GM18511 (cell line): ENCODE measurements around the gene HBP1.
"Not testable (repeated sequence)": the region's sequence is repeated elsewhere in the genome, so short reads cannot be mapped to it uniquely, and the experiment has no call there.

Experiments
- ATAC-seq: cut with Tn5 transposase; IDR thresholded peaks from one replicate; pipeline ENCODE4 v1.9.1; 2021; ENCODE audit warnings: mild to moderate bottlenecking, moderate library complexity; ENCODE audit not compliant: unreplicated experiment

HBP1 gene

DNA sequence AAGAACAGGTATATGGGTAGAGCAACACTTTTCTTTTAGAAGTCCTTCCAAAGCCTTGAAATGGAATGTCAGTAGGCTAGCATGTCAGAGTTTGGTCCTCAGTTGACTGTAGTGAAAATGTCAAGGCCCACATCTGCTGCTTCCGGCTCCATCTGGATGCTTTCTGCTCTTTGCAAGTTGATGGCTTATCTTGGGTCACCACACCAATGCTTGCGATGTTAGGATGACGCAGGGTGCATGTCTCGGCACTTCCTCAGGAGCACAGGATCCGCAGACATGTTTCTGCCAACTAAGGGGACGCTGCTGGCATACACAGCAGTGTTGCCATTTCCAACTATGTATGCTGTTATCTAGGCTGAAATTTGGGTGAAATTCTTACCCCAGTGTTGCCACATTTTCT is 14.0 kb upstream of the HBP1 start:
- ATAC-seq, result no peak

DNA sequence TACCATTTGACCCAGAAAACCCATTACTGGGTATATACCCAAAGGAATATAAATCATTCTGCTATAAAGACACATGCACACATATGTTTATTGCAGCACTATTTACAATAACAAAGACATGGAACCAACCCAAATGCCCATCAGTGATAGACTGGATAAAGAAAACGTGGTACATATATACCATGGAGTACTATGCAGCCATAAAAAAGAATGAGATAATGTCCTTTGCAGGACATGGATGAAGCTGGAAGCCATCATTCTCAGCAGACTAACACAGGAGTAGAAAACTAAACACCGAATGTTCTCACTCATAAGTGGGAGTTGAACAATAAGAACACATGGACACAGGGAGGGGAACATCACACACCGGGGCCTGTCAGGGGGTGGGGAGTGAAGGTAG is 13.1 kb upstream of the HBP1 start:
- ATAC-seq, result not testable (repeated sequence)

DNA sequence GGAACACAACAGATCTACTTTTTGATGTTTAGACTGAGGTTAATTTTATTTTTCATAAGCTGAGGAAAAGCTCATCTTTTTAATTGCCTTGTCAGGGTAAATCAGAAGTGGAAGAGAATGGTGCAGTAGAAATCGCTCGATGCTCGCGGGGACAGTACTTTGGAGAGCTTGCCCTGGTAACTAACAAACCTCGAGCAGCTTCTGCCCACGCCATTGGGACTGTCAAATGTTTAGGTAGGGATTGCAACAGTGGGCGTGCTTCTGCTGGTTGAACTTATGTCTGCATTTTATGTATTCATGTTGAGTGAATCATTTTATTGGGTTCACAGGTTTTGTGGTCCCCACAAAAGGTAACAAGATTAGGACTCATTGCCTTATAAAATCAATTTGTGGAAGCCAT is 11.7 kb upstream of the HBP1 start:
- no peak for ATAC-seq

DNA sequence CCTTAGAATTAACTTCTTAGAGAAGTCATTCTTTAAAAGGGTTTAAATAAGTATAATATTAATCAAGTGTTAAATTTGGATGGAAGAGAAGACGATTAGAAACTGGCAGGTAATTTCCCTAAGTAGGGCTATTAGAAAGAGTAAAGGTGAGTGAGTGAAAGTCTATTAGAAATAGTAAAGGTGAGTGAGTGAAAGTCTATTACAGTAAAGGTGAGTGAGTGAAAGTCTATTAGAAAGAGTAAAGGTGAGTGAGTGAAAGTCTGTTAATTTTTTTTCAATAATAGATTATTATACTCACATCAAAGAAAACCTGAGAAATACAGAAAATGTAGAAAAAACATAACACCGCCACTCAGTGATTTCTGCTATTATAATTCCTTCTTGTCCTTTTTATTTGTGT is 10.8 kb upstream of the HBP1 start:
- ATAC-seq, result no peak

DNA sequence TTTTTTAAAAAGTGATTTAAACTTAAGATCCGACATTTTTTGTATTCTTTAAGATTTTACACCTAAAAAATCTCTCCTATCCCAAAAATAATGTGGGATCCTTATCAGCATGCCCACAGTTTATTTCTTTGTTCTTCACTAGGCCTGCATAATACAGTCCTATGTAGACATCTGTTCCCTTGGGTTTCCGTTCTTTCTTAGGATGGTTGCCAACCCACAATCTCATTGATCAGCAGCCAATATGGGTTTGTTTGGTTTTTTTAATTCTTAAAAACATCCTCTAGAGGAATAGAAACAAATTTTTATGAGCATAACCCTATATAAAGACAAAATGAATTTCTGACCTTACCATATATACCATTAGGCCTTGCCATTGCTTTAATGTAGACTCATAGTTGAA is 8.4 kb upstream of the HBP1 start:
- no peak for ATAC-seq

DNA sequence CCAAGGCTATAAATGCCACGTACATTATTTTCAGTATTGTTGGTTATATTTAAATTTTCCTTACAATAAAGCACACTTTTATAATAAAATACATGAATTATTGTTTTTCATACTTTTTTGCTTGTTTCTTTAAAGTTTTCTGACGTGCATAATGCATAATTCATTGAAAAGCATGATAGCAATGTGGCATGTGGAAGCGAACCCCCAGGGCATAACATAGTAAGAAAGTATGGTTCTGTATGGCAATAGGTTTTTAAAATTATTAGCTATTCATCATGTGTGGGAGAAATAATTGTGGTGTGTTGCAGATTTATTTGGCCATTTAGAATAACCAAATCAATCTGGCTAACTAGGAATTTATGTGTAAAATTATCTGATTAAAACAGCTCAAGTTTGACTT is 7.4 kb upstream of the HBP1 start:
- ATAC-seq, result no peak

DNA sequence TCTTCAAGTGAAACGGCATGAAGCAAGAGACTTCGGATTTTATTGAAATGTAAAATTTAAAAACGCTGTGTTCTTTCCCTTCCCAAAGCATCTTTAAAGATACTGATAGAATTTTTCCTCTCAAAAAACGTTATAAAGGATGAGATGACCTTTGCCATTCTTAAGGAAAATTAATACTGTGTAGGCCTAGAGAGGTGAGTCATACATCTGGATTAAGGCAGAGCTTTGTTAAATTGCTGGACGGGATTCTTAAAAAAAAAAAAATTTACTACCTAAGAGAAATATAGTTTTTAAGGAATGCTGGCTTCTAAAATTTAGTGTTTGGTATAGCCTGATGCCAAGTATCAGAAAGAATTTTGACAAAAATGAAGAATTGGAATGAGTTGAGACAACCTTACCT is 6.3 kb upstream of the HBP1 start:
- no peak for ATAC-seq

DNA sequence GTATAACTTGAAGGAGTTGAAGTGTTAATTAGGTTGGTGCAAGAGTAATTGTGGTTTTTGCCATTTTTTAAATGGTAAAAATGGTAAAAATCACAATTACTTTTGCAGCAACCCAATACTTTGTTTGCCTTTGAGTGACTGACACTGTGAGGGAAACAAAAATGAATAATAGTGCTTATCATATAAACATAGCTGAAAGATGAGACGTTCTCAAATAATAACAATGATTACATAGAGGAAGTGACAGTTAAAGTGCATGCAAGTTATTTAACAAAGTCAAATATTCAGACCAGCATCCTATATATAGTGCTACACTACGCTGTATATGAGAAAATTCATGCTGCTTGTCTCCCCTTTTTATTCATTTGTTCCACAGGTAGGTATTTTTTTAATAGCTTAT is 4.7 kb upstream of the HBP1 start:
- ATAC-seq, result no peak

DNA sequence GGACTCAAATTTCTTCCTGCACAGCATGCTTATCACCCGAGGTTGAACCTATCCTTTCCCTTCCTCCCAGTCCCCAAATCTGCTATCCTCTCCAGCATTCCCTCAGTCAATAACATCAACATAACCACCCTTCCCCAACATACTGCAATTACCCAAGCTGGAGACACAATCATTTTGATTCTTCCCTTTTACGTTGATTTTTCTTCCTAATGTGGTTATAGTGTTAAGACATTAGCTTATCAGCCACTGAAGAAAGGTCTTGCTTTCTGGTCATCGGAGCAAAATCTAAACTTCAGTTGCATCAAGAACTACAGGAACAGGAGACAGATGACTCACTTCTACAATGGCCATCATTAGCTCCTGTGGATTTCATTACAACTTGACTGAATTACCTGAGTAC is 3.5 kb upstream of the HBP1 start:
- no peak for ATAC-seq

DNA sequence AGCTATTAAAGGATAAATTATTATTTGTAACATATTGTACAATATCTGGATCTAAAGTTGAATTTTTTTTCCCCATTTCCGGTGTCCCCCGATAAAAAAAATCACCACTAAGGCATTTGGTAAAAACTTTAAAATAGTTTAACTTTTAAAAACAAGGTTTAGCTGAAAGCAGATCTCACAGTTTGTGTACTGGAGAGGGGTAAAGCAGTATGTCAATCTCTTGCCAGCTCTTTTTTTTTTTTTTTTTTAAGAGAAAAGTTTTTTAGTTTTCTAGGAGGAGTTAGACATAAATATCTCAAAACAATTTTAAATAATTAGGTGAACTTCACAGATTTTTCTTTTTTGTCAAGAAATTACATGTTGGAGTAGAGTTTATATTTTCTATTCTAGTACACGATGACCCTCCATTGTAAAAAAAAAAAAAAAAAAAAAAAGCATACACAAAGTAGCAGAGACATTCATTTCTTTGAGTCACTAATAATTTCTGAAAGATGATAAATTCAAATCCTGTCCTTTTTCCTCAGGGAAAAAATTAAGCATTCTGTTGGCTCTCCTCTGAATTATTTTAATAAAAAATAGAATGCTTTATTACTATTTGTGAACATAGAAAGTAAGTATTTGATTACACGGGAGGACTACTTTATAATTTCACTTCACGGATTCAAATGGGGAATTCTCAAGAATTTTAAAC is 1.9 kb upstream of the HBP1 start:
- ATAC-seq, result no peak

DNA sequence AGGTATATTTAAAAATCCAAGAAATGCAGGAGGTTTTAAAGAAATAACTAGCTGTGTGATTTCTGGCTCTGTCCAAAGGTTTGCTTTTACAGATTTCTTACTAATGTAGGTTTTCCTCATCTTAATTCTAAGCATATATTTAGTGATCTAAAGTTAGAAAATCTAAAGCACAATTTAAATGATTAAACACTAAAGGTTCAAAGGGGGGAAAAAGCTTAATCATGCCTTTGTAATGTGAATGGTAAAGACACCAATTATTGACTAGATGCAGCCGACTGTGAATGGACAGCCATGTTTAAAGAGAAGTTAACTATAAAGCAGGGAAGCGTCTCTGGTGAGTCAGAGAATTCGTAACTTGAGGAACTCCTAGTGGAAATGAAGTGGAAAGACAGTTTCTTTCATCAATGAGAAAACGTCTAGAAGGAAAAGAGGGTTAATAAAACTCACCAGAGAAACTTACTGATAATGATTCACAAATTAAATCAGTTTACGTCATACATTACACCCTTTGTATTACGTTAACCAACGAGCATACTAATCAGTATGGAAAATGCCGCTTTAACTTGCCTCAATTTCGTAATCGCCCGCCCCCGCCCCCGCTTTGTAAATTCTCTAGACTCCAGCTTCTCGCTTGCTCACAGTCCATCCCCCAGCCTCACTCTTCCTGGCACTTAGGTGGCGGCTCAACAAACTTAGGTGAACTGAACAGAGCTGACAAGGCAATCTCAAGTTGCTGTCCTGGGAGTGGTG is 1.1 kb upstream of the HBP1 start:
- peak; percentile 0 for ATAC-seq

DNA sequence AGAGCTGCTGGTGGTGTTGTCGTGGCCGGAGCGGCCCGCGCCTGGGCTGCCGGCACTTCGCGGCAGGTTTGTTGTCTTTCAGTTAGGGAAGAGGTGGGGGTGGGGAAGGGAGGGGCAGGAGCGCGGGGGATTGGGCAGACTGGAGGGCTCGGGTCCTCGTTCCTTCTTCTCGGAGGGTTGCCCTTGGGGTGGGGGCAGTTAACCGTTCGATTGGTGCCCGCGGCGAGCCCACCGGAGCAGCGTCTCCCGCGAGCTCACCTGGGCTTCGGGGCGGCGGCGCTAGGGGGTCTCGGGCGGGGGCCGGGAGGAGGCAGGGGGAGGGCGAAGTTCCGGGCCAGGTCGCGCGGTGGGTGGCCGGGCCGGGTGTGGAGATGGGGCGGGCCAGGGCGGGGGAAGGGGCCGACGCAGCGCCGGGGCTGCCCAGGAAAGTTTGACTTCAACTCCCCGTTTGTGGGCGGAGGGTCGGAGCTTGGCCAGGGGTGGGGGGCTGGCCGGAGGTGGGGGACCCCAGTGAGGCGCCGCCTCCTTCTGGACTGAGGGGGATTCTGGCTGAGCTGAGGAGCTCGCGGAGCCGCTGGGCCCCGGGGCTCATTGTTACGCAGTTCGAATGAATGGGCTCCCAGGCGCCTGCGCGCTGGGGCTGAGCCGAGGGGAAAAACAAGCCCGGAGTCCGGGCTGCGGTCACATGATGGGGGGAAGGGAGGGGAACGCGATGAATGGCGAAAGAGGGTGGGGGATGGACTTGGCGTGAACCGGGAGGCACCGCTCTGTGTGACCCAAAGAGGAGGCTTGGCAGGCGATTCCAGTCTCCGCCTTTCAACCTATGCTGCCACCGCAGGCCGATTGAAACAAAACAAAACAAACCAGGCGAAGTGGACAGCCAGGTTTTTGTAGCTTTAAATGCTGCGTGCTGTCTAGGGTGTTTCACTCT is 582 bp downstream of the HBP1 start:
- ATAC-seq, result peak; percentile 28

DNA sequence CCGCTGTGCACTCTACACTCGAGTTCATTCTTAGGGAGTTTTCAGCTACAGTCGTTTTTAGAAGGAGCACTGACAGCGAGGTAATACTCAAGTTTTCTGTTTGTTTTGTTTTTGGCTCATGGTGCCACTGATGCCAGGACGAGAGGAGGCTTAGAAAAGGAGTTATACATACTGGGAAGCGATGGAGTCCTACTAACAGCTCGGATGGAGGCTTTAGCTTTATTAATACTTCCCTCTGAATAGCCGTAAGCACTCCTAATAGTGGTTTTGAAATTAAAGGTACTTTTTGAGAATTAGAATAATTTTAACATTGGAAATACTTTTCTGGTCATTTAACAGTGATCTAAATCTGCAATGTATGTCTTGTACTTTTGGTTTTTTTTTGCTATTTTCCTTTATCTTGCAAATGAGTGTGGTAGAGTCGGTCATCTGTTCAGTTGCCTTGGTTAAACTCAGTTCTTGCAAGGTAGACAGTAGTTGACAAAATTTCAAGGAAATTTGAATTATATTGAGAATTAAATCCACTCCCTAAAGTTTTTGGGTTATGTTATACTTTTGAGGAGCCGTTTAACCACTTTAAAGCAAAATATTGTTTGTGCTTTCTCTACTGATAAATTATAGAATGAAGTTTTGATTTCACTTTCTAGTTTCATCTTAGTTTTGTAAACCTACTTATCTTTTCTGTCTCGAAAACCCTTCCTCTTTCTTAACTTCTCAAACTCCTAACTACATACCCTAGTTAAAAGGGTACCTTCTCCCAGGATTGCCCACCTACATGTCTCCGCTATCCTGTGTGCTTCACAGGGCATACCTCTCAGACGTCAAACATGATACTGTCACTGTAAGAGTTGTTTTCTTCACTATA is 1.5 kb downstream of the HBP1 start:
- no peak for ATAC-seq

DNA sequence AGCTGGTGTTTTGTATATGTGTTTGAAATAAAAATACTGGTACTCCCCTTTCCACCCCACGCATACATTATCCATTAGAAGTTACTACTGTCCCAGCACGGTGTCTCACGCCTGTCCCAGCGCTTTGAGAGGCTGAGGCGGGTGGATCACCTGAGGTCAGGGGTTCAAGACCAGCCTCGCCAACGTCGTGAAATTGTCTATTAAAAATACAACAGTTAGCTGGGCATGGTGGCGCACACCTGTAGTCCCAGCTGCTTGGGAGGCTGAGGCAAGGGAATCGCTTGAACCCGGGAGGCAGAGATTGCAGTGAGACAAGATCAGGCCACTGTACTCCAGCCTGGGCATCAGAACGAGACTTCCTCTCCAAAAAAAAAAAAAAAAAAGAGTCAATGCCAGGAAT is 2.7 kb downstream of the HBP1 start:
- ATAC-seq, result no peak

DNA sequence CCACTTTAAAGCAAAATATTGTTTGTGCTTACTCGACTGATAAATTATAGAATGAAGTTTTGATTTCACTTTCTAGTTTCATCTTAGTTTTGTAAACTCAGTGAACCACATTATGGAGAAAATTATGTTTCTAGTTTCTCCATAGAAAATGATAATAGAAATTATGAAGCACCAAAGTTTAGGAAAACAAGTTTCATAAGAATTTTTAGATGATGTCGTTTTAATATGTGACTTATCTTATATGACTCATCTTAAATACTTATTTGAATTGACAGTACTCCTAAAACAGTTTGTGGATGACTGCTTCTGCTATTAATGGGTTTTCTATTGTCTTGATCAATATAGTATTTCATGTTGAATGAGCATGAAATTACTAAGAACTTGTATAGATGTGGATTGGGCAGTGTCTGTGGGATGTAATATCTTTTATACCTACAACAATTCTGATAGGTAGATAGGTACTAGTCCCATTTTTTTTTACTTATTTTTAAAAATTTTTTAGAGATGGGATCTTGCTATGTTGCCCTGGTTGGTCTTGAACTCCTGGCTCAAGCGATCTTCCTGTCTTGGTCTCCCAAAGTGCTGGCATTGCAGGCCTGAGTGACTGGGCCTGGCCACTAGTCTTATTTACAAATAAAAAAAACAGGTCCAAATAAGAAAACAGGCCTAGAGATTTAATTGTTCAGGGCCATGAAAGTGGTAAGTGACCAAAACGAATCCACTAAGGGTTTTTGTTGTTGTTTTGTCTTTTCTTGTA is 3.7 kb downstream of the HBP1 start:
- ATAC-seq, result no peak

DNA sequence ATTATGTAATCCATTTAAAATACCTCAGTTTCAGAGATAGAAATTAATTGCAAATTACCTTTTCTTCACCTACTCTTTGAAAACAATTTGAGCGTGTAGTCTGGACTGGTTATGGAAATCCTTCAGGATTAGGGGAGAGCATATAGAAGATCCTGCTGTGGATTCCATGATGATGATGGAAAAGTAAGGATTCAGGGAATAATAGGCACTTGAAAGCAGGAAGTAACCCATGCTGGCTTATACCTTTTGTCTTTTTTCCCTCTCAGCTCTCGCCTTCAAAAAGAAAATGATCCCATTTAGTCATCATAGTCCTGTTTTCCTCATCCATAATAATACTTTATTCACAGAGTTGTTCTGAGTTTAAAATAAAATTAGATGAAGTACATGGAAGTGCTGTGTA is 4.4 kb downstream of the HBP1 start:
- no peak for ATAC-seq

DNA sequence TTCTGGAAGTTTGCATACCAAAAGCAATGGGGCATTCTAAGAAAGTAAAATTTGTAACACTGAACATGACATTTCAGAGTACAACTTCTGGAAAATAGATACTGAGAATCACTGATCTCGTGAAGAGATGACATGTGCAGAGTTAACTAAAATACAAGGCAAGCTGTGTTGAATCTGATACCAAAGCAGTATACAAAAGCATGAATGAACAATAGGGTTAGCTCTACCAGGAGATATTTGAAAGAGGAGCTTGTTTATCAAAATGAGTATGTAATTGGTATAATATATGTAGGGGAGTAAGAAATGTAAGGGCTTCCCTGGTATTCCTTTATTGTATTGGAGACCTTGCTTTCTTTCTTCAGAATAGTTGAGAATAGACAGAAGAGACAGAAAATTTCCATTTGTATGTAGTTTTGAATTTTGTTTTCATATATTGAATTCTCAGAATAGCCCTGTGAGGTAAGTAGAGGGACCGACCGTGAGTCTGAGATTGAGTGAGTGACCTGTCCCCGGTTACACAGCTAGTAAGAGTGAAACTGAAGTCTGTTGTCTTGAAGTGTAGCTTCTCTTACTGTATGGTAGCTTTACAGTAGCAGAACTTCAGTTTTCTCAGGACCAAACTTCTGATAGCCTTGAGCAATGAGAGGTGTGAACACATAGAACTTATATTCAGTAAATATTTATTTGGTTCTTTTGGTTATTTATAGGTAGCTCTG is 5.0 kb downstream of the HBP1 start:
- ATAC-seq, result peak; percentile 58

DNA sequence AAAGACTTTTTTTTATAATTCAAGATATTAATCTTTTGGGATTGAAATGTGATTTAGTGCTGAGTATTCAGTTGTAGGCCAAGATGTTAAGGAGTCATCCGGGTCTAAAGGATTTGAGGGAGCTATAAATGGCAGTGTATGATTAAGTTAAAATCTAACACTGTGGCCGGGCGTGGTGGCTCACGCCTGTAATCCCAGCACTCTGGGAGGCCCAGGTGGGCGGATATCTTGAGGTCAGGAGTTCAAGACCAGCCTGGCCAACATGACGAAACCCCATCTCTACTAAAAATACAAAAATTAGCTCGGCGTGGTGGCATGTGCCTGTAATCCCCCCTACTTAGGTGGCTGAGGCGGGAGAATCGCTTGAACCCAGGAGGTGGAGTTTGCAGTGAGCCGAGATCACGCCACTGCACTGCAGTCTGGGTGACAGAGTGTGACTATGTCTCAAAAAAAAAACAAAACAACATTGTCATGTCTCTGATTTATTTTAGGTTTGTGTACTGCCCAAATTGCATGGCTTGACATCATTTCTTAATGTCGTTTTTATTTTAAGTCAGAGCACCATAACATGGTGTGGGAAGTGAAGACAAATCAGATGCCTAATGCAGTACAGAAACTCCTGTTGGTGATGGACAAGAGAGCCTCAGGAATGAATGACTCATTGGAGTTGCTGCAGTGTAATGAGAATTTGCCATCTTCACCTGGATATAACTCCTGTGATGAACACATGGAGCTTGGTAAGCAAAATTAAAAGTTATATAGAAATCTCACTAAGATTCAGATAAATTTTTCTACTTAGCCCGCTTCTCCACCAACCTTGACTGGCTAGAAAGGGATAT is 10.7 kb downstream of the HBP1 start:
- ATAC-seq, result no peak
